GM19099 (cell line): ENCODE data around the gene OTP.

ENCODE experiments used
- POLR2A ChIP-seq: IDR thresholded peaks from 3 replicates; pipeline ENCODE4 v1.6.1; 2011; ENCODE audit warnings: low read depth; ENCODE audit not compliant: insufficient read length; ENCODE audit errors: extremely low read depth

Gene OTP

DNA sequence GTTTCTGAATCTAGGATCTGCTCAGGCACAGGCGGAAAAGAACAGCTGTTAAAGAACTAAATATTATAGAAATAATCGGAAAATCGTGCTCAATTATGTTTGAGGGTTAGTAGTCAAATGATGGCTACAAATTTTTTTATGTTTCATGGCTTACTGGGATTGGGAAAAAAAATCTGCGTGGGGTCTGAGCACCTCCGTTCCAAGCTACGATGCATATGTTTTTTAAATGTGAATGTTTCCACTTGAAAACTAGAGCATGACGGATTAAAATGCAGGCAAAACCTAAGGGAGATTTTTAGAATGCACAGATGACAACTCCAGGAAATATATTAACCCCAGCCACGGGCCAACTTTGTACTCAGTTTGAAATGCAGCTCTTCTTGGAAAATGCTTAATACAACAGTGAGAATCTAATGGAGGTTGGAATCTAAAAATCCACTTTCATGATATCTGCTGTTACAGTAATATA lies 5.3 kb downstream of the OTP start:
- no peak for TF ChIP-seq POLR2A

- TF ChIP-seq POLR2A, result no peak
Measured at GRCh38 chr5:77632526-77633206, 5.8 kb downstream of the OTP start.

GRCh38 chr5:77630114-77630680 lies 8.3 kb downstream of the OTP start:
- TF ChIP-seq POLR2A, result peak; percentile 74

- no peak for TF ChIP-seq POLR2A
Measured at GRCh38 chr5:77629509-77630113, 8.9 kb downstream of the OTP start.

DNA sequence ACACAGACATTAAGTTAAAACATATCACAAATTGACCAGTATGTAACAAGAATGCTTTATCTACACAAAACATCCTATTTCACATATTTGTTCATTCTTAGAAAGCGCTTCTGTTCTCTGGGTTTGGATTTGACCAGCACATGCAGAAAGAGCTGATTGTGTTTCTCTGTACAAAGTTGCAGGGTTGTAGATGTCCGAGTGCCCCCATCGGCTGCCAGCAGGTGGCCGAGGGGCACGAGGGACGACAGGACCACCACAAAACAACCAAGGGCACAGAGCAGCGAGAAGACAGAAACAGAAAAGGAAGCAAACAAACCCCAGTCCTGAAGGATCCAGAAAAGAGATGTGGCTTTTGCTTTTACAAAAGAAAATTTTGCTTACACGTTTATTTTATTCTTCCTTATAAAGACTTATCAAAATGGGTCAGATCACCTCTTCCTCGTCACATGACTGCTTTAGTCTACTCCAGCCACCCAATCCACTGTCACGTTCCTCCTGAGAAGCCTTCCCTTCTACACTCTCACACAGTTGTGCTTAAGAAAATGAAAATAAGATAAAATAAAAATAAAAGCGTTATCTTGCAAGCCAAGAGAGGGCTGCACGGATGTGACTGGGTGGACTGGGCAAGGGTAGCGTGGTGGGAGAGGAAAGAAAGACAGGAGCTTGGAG lies 9.5 kb downstream of the OTP start:
- TF ChIP-seq POLR2A, result no peak

GRCh38 chr5:77627869-77628674 lies 10.4 kb downstream of the OTP start:
- no peak for TF ChIP-seq POLR2A

GRCh38 chr5:77623203-77623740 lies 15.2 kb downstream of the OTP start:
- TF ChIP-seq POLR2A, result no peak

DNA sequence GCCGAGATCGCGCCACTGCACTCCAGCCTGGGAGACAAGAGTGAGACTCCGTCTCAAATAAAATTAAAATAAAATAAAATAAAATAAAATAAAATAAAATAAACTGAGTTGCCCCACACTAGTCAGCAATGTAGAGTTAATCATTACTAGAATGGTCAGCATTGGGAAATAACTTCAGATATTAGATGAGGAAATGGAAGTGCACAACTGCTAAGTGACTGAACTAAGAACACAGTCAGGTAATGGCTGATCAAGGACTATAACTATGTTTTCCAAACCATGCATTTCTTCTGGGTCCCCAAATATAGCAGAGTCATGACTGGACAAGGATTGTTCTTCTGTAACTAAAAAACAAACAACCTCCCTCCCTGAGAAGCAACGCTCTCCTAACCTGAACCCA lies 17.1 kb downstream of the OTP start:
- no peak for TF ChIP-seq POLR2A

- no peak for TF ChIP-seq POLR2A
Measured at GRCh38 chr5:77620405-77620804, 18.1 kb downstream of the OTP start.

DNA sequence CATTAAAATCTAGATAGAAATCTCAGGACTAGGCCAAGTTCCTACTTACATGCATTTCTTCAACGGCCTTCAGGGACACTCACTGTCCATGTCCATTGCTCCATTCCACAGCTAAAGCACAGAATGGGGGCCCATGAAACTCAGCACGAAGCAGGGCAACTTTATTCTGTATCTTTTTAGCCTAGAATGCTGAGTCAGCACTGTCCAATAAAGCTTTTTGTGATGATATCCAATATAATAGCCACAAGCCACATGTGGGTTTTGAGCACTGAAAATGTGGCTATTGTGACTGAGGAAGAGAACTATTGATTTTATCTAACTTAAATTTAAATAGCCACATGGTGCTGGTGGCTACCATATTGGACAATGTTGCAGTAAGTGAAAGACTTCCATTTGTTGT lies 21.6 kb downstream of the OTP start:
- no peak for TF ChIP-seq POLR2A

DNA sequence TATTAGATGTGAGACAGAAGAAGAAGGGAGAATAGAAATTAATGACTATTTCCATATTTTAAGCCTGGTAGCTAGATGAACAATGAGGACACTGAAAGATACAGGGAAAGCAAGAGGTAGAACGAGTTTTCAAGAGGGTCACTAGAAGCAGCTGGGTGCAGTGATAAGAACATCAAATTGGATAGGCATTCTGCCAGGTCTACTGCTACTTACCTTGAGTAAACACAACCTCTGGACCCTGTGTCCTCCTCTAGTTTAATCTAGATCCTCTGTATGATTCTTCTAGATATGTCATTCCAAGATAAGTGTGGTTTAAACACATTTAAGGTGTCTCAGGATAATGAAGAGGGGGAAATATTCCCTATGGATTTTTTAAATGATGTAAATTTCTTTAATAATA lies 31.2 kb downstream of the OTP start:
- TF ChIP-seq POLR2A, result no peak

- TF ChIP-seq POLR2A, result no peak
Measured at GRCh38 chr5:77606279-77606678, 32.2 kb downstream of the OTP start.

GRCh38 chr5:77599679-77600078 lies 38.8 kb downstream of the OTP start:
- no peak for TF ChIP-seq POLR2A

DNA sequence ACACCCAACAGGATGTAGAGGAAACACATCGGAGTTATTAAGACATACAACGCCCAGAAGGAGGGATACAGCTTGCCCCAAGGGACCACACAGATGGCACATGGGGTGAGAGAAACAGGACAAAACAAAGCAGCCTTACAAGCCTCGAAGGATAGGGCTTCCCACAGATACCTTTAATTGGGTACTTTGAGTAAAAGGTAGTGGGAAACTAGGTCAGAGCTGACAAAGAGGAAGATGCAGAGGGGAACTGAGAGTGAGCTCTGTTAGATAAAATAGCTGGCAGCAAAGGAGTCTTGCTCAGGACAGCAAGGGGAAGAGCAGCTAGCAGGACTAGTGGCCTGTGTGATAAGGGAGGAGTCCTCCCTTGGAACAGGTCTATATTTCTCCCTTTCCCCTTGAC lies 48.2 kb downstream of the OTP start:
- TF ChIP-seq POLR2A, result no peak

- TF ChIP-seq POLR2A, result no peak
Measured at GRCh38 chr5:77588175-77588574, 50.3 kb downstream of the OTP start.

DNA sequence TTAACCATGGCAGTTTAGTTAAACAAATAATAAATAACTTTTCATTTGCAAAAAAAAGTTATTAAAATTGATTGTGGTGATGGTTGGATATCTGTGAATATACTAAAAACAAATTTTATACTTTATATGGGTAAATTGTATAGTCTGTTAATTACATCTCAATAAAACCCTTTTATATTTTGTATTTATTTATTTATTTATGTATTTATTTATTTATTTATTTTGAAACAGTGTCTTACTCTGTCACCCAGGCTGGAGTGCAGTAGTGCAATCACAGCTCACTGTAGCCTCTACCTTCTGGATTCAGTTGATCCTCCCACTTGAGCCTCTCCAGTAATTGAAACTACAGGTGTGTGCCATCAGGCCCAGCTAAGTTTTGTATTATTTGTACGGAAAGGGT lies 52.4 kb downstream of the OTP start:
- no peak for TF ChIP-seq POLR2A
